ENCODE results near the gene ADH1A. TPM values are rescaled to one million over a fixed set of nuclear protein-coding genes. Genes with fewer than 3 reads are reported as not detected.

The ADH1A gene
- total RNA-seq, result not detected in 2 replicates

GRCh38 chr4:99290848-99291786 is at the start of gene ADH1A:
Gene ADH1A (minus strand): TSS chr4:99290985. CDS start chr4:99290914, 71 bp downstream.

GRCh38 chr4:99321241-99322191 is 30.7 kb upstream of the ADH1A start, which contains the start of gene ADH1B:
Gene ADH1B (minus strand): TSS chr4:99321401. CDS start chr4:99321331, 70 bp downstream.

Other genes starting within 250 kb of the ADH1A start
- gene ADH5, start 202.2 kb downstream of the ADH1A start, total RNA-seq, result 264 and 294 TPM in 2 replicates
- gene ADH4, start 146.7 kb downstream of the ADH1A start, total RNA-seq, result not detected in 2 replicates
- gene ADH6, start 71.7 kb downstream of the ADH1A start, total RNA-seq, result under 0.01 TPM in 1 of 2 replicates, not detected in the other
- gene ADH1B, start 30.4 kb upstream of the ADH1A start, total RNA-seq, result 0.25 and 0.33 TPM in 2 replicates
- 0.25 and 0.44 TPM in 2 replicates for gene ADH1C, start 61.8 kb upstream of the ADH1A start, total RNA-seq
- gene ADH7, start 144.4 kb upstream of the ADH1A start, total RNA-seq, result not detected in 2 replicates
- gene C4orf17, start 220.0 kb upstream of the ADH1A start, total RNA-seq, result not detected in 2 replicates